GM21737 (cell line): ENCODE measurements around the gene ZKSCAN4.

Experiments
- ATAC-seq: cut with Tn5 transposase; IDR thresholded peaks from one replicate; pipeline ENCODE4 v1.9.1; 2021; ENCODE audit warnings: mild to moderate bottlenecking, moderate library complexity; ENCODE audit not compliant: unreplicated experiment

ZKSCAN4 gene

GRCh38 chr6:28209753-28210535 lies 42.1 kb downstream of the ZKSCAN4 start:
- no peak for ATAC-seq

- no peak for ATAC-seq
These were observed 43.9 kb downstream of the ZKSCAN4 start for GRCh38 chr6:28208111-28208659.

- ATAC-seq: no peak
These were observed 44.5 kb downstream of the ZKSCAN4 start for GRCh38 chr6:28207510-28208110.

GRCh38 chr6:28206928-28207509 lies 45.0 kb downstream of the ZKSCAN4 start:
- ATAC-seq: no peak

GRCh38 chr6:28206527-28206926 lies 45.5 kb downstream of the ZKSCAN4 start:
- no peak for ATAC-seq

- ATAC-seq: no peak
These were observed 46.2 kb downstream of the ZKSCAN4 start for GRCh38 chr6:28205879-28206278.

- ATAC-seq: no peak
These were observed 48.9 kb downstream of the ZKSCAN4 start for GRCh38 chr6:28203201-28203600.

GRCh38 chr6:28200020-28200419 lies 52.0 kb downstream of the ZKSCAN4 start:
- no peak for ATAC-seq
